ENCODE measurements around the gene MUC4. TPM values are rescaled to one million over a fixed set of nuclear protein-coding genes. Genes with fewer than 3 reads are reported as not detected.
"Not testable (repeated sequence)": the region's sequence is repeated elsewhere in the genome, so short reads cannot be mapped to it uniquely, and the experiment has no call there.

The MUC4 gene
- polyA plus RNA-seq, 3 donors = 0.65 to 1.2 (median 0.83) TPM

- no peak for DNase-seq (ENCODE audit: extremely low read depth in 1 of 11, low read depth in 9 of 11, low spot score in 4 of 11)
Measured at GRCh38 chr3:195801251-195802183, 10.2 kb downstream of the MUC4 start.

GRCh38 chr3:195800240-195800639 lies 11.5 kb downstream of the MUC4 start:
- no peak for DNase-seq (ENCODE audit: extremely low read depth in 1 of 11, low read depth in 9 of 11, low spot score in 4 of 11)

GRCh38 chr3:195796795-195797194 lies 14.9 kb downstream of the MUC4 start:
- no peak for DNase-seq (ENCODE audit: extremely low read depth in 1 of 11, low read depth in 9 of 11, low spot score in 4 of 11)

- DNase-seq (ENCODE audit: extremely low read depth in 1 of 11, low read depth in 9 of 11, low spot score in 4 of 11) = no peak
Measured at GRCh38 chr3:195794708-195795107, 17.0 kb downstream of the MUC4 start.

DNA sequence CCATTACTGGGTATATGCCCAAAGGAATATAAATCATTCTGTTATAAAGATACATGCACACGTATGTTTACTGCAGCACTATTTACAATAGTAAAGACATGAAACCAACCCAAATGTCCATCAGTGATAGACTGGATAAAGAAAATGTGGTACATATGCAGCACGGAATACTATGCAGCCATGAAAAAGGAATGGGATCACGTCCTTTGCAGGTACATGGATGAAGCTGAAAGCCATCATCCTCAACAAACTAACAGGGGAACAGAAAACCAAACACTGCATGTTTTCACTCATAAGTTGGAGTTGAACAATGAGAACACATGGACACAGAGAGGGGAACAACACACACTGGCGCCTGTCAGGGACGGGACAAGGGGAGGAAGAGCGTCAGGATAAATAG lies 19.1 kb downstream of the MUC4 start:
- not testable (repeated sequence) for DNase-seq (ENCODE audit: extremely low read depth in 1 of 11, low read depth in 9 of 11, low spot score in 4 of 11)

DNA sequence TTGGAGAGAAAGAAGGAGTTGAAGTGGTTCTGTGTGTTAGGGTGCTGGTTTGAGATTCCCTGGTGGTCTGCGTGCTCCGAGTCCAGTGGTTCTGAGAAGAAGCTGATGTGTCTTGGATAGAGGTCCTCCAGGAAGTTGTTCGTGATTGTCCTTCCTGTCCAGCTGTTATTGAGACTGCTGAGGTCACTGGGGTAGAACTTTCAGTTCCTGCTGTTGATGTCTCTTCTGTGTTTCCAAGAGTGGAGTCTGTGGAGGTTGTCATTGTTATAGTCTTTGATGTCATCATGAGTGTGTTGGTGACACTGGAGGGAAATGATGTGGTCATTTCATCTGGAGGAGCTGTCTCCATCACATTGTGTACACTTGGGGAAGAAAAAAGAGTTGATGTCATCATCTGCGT lies 20.8 kb downstream of the MUC4 start:
- DNase-seq (ENCODE audit: extremely low read depth in 1 of 11, low read depth in 9 of 11, low spot score in 4 of 11) = no peak

GRCh38 chr3:195788711-195789581 lies 22.8 kb downstream of the MUC4 start:
- DNase-seq (ENCODE audit: extremely low read depth in 1 of 11, low read depth in 9 of 11, low spot score in 4 of 11) = no peak

DNA sequence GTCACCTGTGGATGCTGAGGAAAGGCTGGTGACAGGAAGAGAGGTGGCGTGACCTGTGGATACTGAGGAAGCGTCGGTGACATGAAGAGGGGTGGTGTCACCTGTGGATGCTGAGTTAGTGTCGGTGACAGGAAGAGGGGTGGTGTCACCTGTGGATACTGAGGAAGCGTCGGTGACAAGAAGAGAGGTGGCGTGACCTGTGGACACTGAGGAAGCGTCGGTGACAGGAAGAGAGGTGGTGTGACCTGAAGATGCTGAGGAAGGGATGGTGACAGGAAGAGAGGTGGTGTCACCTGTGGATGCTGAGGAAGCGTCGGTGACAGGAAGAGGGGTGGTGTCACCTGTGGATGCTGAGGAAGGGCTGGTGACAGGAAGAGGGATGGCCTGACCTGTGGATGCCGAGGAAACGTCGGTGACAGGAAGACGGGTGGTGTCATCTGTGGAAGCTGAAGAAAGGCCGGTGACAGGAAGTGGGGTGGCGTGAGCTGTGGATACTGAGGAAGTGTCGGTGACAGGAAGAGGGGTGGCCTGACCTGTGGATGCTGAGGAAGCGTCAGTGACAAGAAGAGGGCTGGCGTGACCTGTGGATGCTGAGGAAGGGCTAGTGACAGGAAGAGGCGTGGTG lies 25.8 kb downstream of the MUC4 start:
- DNase-seq (ENCODE audit: extremely low read depth in 1 of 11, low read depth in 9 of 11, low spot score in 4 of 11) = not testable (repeated sequence)

GRCh38 chr3:195784031-195784430 lies 27.7 kb downstream of the MUC4 start:
- not testable (repeated sequence) for DNase-seq (ENCODE audit: extremely low read depth in 1 of 11, low read depth in 9 of 11, low spot score in 4 of 11)

- not testable (repeated sequence) for DNase-seq (ENCODE audit: extremely low read depth in 1 of 11, low read depth in 9 of 11, low spot score in 4 of 11)
Measured at GRCh38 chr3:195781236-195781635, 30.5 kb downstream of the MUC4 start.

GRCh38 chr3:195777975-195778374 lies 33.8 kb downstream of the MUC4 start:
- no peak for DNase-seq (ENCODE audit: extremely low read depth in 1 of 11, low read depth in 9 of 11, low spot score in 4 of 11)

DNA sequence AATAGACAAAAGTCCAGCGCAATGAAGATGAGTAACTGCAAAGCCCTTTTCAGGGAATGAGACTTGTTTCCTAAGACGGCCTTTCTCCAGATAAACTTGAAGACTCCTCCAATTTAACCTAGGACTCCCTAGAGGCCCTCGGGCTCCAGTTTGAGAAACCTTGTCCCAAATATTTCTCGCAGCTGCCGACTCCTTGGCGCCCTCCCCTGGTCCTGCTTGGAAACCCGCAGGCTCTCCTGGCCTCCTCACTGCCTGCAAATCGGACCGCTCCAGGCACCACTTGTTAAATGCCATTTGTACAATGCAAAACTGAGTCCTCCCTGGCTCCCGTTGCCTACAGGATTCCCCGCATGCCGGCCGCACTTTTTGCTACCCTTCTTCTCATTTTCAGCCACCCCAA lies 36.8 kb downstream of the MUC4 start:
- no peak for DNase-seq (ENCODE audit: extremely low read depth in 1 of 11, low read depth in 9 of 11, low spot score in 4 of 11)

- no peak for DNase-seq (ENCODE audit: extremely low read depth in 1 of 11, low read depth in 9 of 11, low spot score in 4 of 11)
Measured at GRCh38 chr3:195773956-195774537, 37.7 kb downstream of the MUC4 start.

- DNase-seq (ENCODE audit: extremely low read depth in 1 of 11, low read depth in 9 of 11, low spot score in 4 of 11) = no peak
Measured at GRCh38 chr3:195771646-195772300, 40.0 kb downstream of the MUC4 start.

DNA sequence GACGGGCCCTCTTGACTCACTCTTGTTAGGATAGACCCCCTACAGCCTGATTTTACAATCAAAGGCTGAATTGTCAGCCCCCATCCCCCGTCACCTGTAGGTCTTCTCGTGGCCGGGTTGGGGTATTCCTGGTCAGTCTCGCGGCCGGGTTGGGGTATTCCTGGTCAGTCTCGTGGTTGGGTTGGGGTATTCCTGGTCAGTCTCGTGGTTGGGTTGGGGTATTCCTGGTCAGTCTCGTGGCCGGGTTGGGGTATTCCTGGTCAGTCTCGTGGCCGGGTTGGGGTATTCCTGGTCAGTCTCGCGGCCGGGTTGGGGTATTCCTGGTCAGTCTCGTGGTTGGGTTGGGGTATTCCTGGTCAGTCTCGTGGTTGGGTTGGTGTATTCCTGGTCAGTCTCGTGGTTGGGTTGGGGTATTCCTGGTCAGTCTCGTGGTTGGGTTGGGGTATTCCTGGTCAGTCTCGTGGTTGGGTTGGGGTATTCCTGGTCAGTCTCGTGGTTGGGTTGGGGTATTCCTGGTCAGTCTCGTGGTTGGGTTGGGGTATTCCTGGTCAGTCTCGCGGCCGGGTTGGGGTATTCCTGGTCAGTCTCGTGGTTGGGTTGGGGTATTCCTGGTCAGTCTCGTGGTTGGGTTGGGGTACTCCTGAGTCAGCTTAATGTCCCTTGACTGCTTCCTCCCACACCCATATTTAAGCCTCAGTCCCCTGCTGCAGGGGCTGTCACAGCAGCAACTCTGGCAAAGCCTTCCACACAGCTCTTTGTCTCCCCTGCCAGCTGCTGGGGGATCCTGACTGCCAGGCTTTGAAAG lies 40.7 kb downstream of the MUC4 start:
- DNase-seq (ENCODE audit: extremely low read depth in 1 of 11, low read depth in 9 of 11, low spot score in 4 of 11) = not testable (repeated sequence)

DNA sequence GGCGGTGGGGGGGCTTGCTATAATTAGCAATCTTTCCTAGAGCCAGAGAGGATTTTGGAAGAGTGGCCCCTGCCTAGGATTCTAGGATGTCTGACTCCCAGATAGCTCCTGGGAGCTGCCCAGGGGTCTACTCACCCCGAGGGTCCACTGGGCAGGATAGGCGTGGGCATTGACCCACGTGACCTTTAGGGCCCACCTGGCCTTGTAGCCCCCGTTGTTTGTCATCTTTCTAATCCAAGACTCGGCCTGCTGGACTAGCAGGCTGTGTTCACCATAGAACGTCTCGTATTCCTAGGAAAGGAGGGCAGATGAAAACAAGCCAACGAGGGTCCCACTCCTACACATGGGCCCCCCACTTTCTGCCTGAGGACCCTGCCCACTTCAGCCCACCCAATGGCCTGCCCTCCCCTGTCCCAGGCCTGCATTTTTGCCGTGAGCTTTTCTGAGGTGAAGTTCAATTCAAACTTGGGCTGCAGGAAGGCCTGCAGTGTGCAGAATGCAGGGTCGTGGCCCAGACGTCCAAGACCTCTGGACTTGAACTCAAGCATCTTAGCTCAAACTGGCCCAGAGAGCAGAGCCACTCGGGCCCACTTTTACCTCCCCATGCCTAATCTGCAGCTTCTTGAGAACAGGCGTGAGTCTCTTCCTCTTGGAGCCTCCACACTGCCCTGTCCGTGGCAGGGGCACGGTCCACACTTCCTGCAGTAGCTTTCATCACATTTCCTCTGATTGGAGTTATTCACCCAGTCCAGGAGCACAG lies 41.5 kb downstream of the MUC4 start:
- no peak for DNase-seq (ENCODE audit: extremely low read depth in 1 of 11, low read depth in 9 of 11, low spot score in 4 of 11)

DNA sequence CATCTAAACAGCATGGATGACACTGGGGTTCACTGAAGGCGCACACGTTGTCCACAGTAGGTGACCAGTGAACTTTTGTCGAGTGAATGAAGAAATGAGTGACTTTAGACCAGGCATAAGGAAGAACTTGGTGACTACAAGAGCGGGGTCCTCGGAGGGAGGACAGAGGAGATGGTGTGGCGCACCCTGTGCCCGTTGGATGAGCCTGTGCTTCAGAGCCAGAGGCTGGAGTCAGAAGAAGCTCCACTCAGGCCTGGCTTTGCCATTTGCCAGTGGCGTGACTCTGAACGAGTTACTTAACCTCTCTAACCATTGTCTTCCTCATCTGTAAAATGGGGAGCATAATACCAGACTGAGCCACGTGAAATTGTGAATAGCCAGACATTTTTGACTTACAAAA lies 42.2 kb downstream of the MUC4 start:
- DNase-seq (ENCODE audit: extremely low read depth in 1 of 11, low read depth in 9 of 11, low spot score in 4 of 11) = no peak
